ENCODE data around the gene FBRSL1.

Gene FBRSL1

DNA sequence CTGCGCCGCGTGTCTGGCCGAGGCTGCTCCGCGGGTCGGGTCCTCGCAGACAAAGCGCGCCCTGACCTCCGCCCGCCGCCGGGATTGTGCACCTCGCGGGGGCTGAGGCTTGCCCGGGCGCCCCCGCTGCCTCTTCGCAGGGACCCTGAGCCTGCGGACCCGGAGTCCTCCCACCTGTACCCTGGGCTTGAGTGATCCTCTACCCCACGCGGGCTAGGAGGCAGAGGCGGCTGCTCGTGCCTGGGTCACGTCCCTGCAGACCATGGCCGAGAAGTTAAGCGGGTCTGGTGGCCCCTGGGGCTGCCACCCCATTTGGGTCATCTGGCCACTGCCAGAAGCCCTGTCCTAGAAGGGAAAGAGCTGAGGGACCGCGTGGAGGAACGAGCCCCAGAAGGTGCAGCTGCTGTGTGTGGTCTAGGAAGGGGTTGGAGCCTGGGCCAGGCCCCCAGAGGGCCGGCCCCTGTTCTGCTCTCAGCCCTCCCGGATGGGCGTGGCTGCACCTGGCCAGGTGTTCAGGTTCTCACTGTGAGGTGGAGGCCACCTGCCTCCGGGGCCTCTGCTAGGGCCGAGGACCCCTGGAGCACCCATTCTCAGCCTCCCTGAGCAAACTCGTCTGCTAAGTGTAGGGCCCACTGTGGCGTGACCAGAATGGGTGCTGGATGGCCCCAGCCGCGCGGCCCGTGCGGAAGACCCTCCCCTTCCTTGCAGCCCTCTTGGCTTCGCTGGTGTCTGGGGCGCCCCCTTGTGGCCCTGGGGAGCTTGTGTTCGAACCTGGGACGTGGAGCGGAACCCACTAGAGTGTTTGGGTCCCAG lies 70.9 kb downstream of the FBRSL1 start:
- DNase-seq, result peak; percentile 80
